ENCODE data around the gene SMIM31. TPM values are rescaled to one million over a fixed set of nuclear protein-coding genes. Genes with fewer than 3 reads are reported as not detected.

SMIM31 gene
- total and polyA plus RNA-seq, 5 donors from 2014 or later: not detected

Other genes starting within 250 kb of the SMIM31 start
- gene APELA, start 123.0 kb downstream of the SMIM31 start, total RNA-seq: not detected
- not detected for gene APELA, start 123.0 kb downstream of the SMIM31 start, polyA plus RNA-seq
- gene TRIM61, start 223.5 kb downstream of the SMIM31 start, total RNA-seq: 0.25 TPM
- 1 to 10 TPM in 1 of 4 donors, under 1 TPM in 2, not detected in 1; 0.27 to 1.5 (median 0.41) TPM for gene TRIM61, start 223.5 kb downstream of the SMIM31 start, polyA plus RNA-seq